ENCODE results near the gene ANKRD55. TPM values are rescaled to one million over a fixed set of nuclear protein-coding genes. Genes with fewer than 3 reads are reported as not detected.

The ANKRD55 gene
- total RNA-seq, 1 donor from 2014 or later = 0.74 TPM

- H3K36me3 ChIP-seq = no peaks in the 10 kb centered on the region
- no peak overlapping the region for H3K4me3 ChIP-seq
- intact Hi-C loops (cut with DNase I) = no loop called here
- no peak overlapping the region for H3K27ac ChIP-seq
- no peaks in the 10 kb centered on the region for H3K27me3 ChIP-seq
- TF ChIP-seq POLR2AphosphoS5 (IDR thresholded peaks at IDR 0.05; ENCODE audit: insufficient read depth in 1 of 2, low read depth in 1 of 2) (no peak), POLR2A (IDR thresholded peaks at IDR 0.05) (no peak), CTCF (IDR thresholded peaks at IDR 0.05) (no peak)
- H3K4me1 ChIP-seq = peaks cover 13% of the 10 kb centered on the region
- no peak for DNase-seq (ENCODE audit: extremely low spot score in 2 of 2)
- H3K9me3 ChIP-seq = no peaks in the 10 kb centered on the region
These were observed 166.1 kb downstream of the ANKRD55 start for GRCh38 chr5:56066931-56067450.

- H3K4me3 ChIP-seq = no peak overlapping the region
- intact Hi-C loops (cut with DNase I) = no loop called here
- H3K27me3 ChIP-seq = no peaks in the 10 kb centered on the region
- H3K9me3 ChIP-seq = no peaks in the 10 kb centered on the region
- TF ChIP-seq POLR2AphosphoS5 (IDR thresholded peaks at IDR 0.05; ENCODE audit: insufficient read depth in 1 of 2, low read depth in 1 of 2) (no peak), CTCF (IDR thresholded peaks at IDR 0.05) (no peak)
- no peak overlapping the region for H3K27ac ChIP-seq
- no peaks in the 10 kb centered on the region for H3K4me1 ChIP-seq
- H3K36me3 ChIP-seq = no peaks in the 10 kb centered on the region
- DNase-seq (ENCODE audit: extremely low spot score in 2 of 2) = no peak
These were observed 168.1 kb downstream of the ANKRD55 start for GRCh38 chr5:56064984-56065383.

GRCh38 chr5:56060276-56061110, 172.6 kb downstream of the ANKRD55 start:
- H3K27ac ChIP-seq = no peak overlapping the region
- no peaks in the 10 kb centered on the region for H3K9me3 ChIP-seq
- H3K4me1 ChIP-seq = peaks cover 9% of the 10 kb centered on the region
- DNase-seq (ENCODE audit: extremely low spot score in 2 of 2) = no peak
- no peaks in the 10 kb centered on the region for H3K36me3 ChIP-seq
- no peak overlapping the region for H3K4me3 ChIP-seq
- H3K27me3 ChIP-seq = no peaks in the 10 kb centered on the region
- intact Hi-C loops (cut with DNase I) = no loop called here
- TF ChIP-seq POLR2A (IDR thresholded peaks at IDR 0.05) (no peak), CTCF (IDR thresholded peaks at IDR 0.05) (no peak), POLR2AphosphoS5 (IDR thresholded peaks at IDR 0.05; ENCODE audit: insufficient read depth in 1 of 2, low read depth in 1 of 2) (no peak)

GRCh38 chr5:56059854-56060253, 173.3 kb downstream of the ANKRD55 start:
- no peak for DNase-seq (ENCODE audit: extremely low spot score in 2 of 2)
- Histone ChIP-seq H3K4me3 (no peak overlapping the region), H3K27ac (no peak overlapping the region), H3K27me3 (no peaks in the 10 kb centered on the region), H3K36me3 (no peaks in the 10 kb centered on the region), H3K9me3 (no peaks in the 10 kb centered on the region), H3K4me1 (peaks cover 9% of the 10 kb centered on the region)
- TF ChIP-seq POLR2AphosphoS5 (IDR thresholded peaks at IDR 0.05; ENCODE audit: insufficient read depth in 1 of 2, low read depth in 1 of 2) = no peak
- no peak for TF ChIP-seq POLR2A (IDR thresholded peaks at IDR 0.05)
- TF ChIP-seq CTCF (IDR thresholded peaks at IDR 0.05) = no peak
- intact Hi-C loops (cut with DNase I) = no loop called here

- no peak for DNase-seq (ENCODE audit: extremely low spot score in 2 of 2)
- intact Hi-C loops (cut with DNase I) = no loop called here
These were observed 176.3 kb downstream of the ANKRD55 start for GRCh38 chr5:56056875-56057274.

More at GRCh38 chr5:56056875-56057274, 176.3 kb downstream of the ANKRD55 start:
- Histone ChIP-seq H3K36me3 (no peaks in the 10 kb centered on the region), H3K9me3 (no peaks in the 10 kb centered on the region), H3K27me3 (no peaks in the 10 kb centered on the region), H3K27ac (no peak overlapping the region), H3K4me1 (peaks cover 9% of the 10 kb centered on the region), H3K4me3 (no peak overlapping the region)
- TF ChIP-seq CTCF (IDR thresholded peaks at IDR 0.05) (no peak), POLR2A (IDR thresholded peaks at IDR 0.05) (no peak)
